DND-41 (cell line): ENCODE results near the gene ITGA11.

ENCODE experiments used
- CTCF ChIP-seq: IDR thresholded peaks from 2 replicates; pipeline ENCODE4 v1.5.1; 2012; ENCODE audit warnings: borderline replicate concordance, low read length, moderate library complexity, mild to moderate bottlenecking; ENCODE audit not compliant: poor library complexity, severe bottlenecking; ENCODE audit errors: extremely low read depth
- EZH2 ChIP-seq: IDR thresholded peaks from 3 replicates; pipeline ENCODE4 v1.6.1; 2012; ENCODE audit warnings: borderline replicate concordance, low read depth, mild to moderate bottlenecking, moderate library complexity, low read length, inconsistent platforms; ENCODE audit not compliant: severe bottlenecking

DNA sequence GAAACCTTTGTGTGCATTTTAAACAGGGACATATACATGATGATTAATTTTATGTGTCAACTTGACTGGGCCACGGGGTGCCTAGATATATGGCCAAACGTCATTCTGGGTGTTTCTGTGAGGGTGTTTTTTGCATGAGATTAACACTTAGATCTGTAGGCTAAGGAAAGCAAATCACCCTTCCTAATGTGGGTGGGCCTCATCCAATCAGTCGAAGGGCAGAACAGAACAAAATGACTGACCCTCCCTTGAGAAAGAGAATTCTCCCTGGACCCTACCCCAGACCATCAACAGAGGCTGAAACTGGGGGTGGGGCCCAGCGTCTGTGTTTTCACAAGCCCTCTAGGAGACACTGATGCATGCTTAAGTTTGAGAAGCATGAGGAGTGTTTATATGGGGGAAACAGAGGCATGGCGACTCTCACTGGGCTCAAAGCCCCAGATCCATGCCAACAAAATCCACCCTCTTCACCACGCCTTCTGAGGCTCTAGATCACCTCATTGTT, 56.2 kb downstream of the ITGA11 start:
- no peak for TF ChIP-seq CTCF
- no peak for TF ChIP-seq EZH2
